ENCODE measurements around the gene XRCC6.
A peak's percentile ranks its signal among the peaks of the same experiment; 100 is the strongest.
"Not testable (repeated sequence)": the region's sequence is repeated elsewhere in the genome, so short reads cannot be mapped to it uniquely, and the experiment has no call there.

The XRCC6 gene

GRCh38 chr22:41650821-41651220 is 29.7 kb downstream of the XRCC6 start:
- DNase-seq (ENCODE audit: low spot score), result no peak

- DNase-seq (ENCODE audit: low spot score), result no peak
These were observed 33.2 kb downstream of the XRCC6 start for GRCh38 chr22:41654322-41654721.

GRCh38 chr22:41656556-41656955 is 35.5 kb downstream of the XRCC6 start:
- DNase-seq (ENCODE audit: low spot score), result no peak

- no peak for DNase-seq (ENCODE audit: low spot score)
These were observed 36.6 kb downstream of the XRCC6 start for GRCh38 chr22:41657709-41658108.

GRCh38 chr22:41658869-41659268 is 37.8 kb downstream of the XRCC6 start:
- no peak for DNase-seq (ENCODE audit: low spot score)

- DNase-seq (ENCODE audit: low spot score), result no peak
These were observed 38.8 kb downstream of the XRCC6 start for GRCh38 chr22:41659941-41660340.

- DNase-seq (ENCODE audit: low spot score), result no peak
These were observed 39.3 kb downstream of the XRCC6 start for GRCh38 chr22:41660416-41660815.

GRCh38 chr22:41661088-41661487 is 40.0 kb downstream of the XRCC6 start:
- DNase-seq (ENCODE audit: low spot score), result no peak

- no peak for DNase-seq (ENCODE audit: low spot score)
These were observed 40.6 kb downstream of the XRCC6 start for GRCh38 chr22:41661713-41662112.

- DNase-seq (ENCODE audit: low spot score), result not testable (repeated sequence)
These were observed 42.5 kb downstream of the XRCC6 start for GRCh38 chr22:41663594-41663993.

GRCh38 chr22:41664490-41664889 is 43.4 kb downstream of the XRCC6 start:
- DNase-seq (ENCODE audit: low spot score), result no peak

GRCh38 chr22:41664951-41665350 is 43.9 kb downstream of the XRCC6 start:
- no peak for DNase-seq (ENCODE audit: low spot score)

GRCh38 chr22:41668971-41669911 is 48.1 kb downstream of the XRCC6 start:
- peak; percentile 29 for DNase-seq (ENCODE audit: low spot score)

GRCh38 chr22:41672096-41672495 is 51.0 kb downstream of the XRCC6 start:
- peak; percentile 20 for DNase-seq (ENCODE audit: low spot score)

- no peak for DNase-seq (ENCODE audit: low spot score)
These were observed 51.9 kb downstream of the XRCC6 start for GRCh38 chr22:41672780-41673509.

GRCh38 chr22:41674846-41675340 is 53.8 kb downstream of the XRCC6 start:
- DNase-seq (ENCODE audit: low spot score), result no peak

GRCh38 chr22:41676134-41676533 is 55.0 kb downstream of the XRCC6 start:
- DNase-seq (ENCODE audit: low spot score), result no peak

GRCh38 chr22:41681616-41682015 is 60.5 kb downstream of the XRCC6 start:
- DNase-seq (ENCODE audit: low spot score), result peak; percentile 41

GRCh38 chr22:41682033-41682807 is 61.1 kb downstream of the XRCC6 start:
- peak; percentile 86 for DNase-seq (ENCODE audit: low spot score)

GRCh38 chr22:41683052-41683451 is 62.0 kb downstream of the XRCC6 start:
- no peak for DNase-seq (ENCODE audit: low spot score)

GRCh38 chr22:41683616-41684015 is 62.5 kb downstream of the XRCC6 start:
- DNase-seq (ENCODE audit: low spot score), result no peak

- no peak for DNase-seq (ENCODE audit: low spot score)
These were observed 63.1 kb downstream of the XRCC6 start for GRCh38 chr22:41684194-41684593.

Measured in kidney tubule cell (primary cell).